Sigmoid colon (tissue), 4 donors: ENCODE data around the gene ZNF626.

Experiments
- CTCF ChIP-seq, 4 experiments: fragments of 450-650 bp in 3 of 4; fragments of 200-600 bp in 1 of 4; IDR thresholded peaks; one replicate each; pipeline ENCODE4 v1.5.1; 2016 to 2019; ENCODE audit warnings: antibody characterized with exemption in 4 of 4, mild to moderate bottlenecking in 3 of 4, moderate library complexity in 2 of 4
- EP300 ChIP-seq, 4 donors: sonication (generic); formaldehyde crosslinking; IDR thresholded peaks; one replicate each; pipeline ENCODE4 v1.6.1; 2017; ENCODE audit warnings: antibody characterized with exemption in 4 of 4
- POLR2A ChIP-seq, 2 donors: fragments of 450-650 bp; IDR thresholded peaks; one replicate each; pipeline ENCODE4 v1.6.1; 2016; ENCODE audit warnings: antibody characterized with exemption in 2 of 2, mild to moderate bottlenecking in 2 of 2, moderate library complexity in 2 of 2
- POLR2AphosphoS5 ChIP-seq, 4 donors: sonication (generic); formaldehyde crosslinking; IDR thresholded peaks; one replicate each; pipeline ENCODE4 v1.6.1; 2017; ENCODE audit warnings: antibody characterized with exemption in 4 of 4

GRCh38 chr19:20611866-20612265 lies 49.5 kb downstream of the ZNF626 start:
- TF ChIP-seq CTCF (IDR thresholded peaks at IDR 0.05) = no peak
- no peak for TF ChIP-seq POLR2A (IDR thresholded peaks at IDR 0.05)
- no peak for TF ChIP-seq POLR2AphosphoS5 (IDR thresholded peaks at IDR 0.05)
- TF ChIP-seq EP300 (IDR thresholded peaks at IDR 0.05) = no peak
